ENCODE data around the gene NFKBIA. TPM values are rescaled to one million over a fixed set of nuclear protein-coding genes. Genes with fewer than 3 reads are reported as not detected.
"Not testable (repeated sequence)": the region's sequence is repeated elsewhere in the genome, so short reads cannot be mapped to it uniquely, and the experiment has no call there.

Gene NFKBIA
- total RNA-seq, 1 experiment from 2014 or later, result 64.3 TPM

GRCh38 chr14:35403114-35403602, 1.4 kb downstream of the NFKBIA start:
- Histone ChIP-seq H3K4me3 (ENCODE audit: insufficient read depth, low read depth, low read length) (peak overlapping the region; percentile 91), H3K36me3 (replicated peaks; ENCODE audit: control insufficient read depth, insufficient read depth, low read length) (peaks cover 18% of the 10 kb centered on the region)

DNA sequence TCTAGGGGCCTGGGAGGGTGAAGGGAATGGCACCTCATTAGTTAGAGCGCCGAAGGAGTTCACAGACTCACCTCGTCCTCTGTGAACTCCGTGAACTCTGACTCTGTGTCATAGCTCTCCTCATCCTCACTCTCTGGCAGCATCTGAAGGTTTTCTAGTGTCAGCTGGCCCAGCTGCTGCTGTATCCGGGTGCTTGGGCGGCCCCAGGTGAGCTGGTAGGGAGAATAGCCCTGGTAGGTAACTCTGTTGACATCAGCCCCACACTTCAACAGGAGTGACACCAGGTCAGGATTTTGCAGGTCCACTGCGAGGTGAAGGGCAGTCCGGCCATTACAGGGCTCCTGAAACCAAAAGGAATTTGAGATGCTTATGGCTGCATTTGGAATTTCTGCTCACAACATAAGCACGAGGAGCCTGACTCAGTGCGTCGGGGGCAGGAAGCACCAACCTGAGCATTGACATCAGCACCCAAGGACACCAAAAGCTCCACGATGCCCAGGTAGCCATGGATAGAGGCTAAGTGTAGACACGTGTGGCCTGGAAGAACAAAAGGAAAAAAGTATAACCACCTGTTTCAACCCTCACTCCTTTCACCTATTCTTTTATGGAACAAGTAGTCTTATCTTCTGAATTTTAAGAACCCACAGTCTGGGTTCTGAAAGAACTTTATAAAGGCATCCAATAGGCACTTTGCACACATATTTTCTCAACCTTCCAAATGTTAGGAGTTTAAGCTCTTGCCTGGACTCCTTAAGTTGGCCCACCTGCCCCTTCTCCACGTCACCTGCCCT, 2.0 kb downstream of the NFKBIA start:
- DNase-seq, result no peak
- H3K27me3 ChIP-seq (ENCODE audit: control insufficient read depth, insufficient read depth, low read length), result no peaks in the 10 kb centered on the region; the same call in 1 of the 2 replicates
- peaks cover 18% of the 10 kb centered on the region for H3K36me3 ChIP-seq (replicated peaks; ENCODE audit: control insufficient read depth, insufficient read depth, low read length)
- H3K4me3 ChIP-seq (ENCODE audit: insufficient read depth, low read depth, low read length), result peak overlapping the region; percentile 91; the same call in 1 of the 2 replicates

More at GRCh38 chr14:35403114-35403602, 1.4 kb downstream of the NFKBIA start:
- no peaks in the 10 kb centered on the region; the same call in 1 of the 2 replicates for H3K27me3 ChIP-seq (ENCODE audit: control insufficient read depth, insufficient read depth, low read length)
- DNase-seq, result no peak

GRCh38 chr14:35401422-35402265, 2.9 kb downstream of the NFKBIA start:
- H3K27me3 ChIP-seq (ENCODE audit: control insufficient read depth, insufficient read depth, low read length), result no peaks in the 10 kb centered on the region; the same call in 1 of the 2 replicates
- H3K36me3 ChIP-seq (replicated peaks; ENCODE audit: control insufficient read depth, insufficient read depth, low read length), result peaks cover 18% of the 10 kb centered on the region
- no peak overlapping the region; the same call in 1 of the 2 replicates for H3K4me3 ChIP-seq (ENCODE audit: insufficient read depth, low read depth, low read length)
- no peak for DNase-seq

DNA sequence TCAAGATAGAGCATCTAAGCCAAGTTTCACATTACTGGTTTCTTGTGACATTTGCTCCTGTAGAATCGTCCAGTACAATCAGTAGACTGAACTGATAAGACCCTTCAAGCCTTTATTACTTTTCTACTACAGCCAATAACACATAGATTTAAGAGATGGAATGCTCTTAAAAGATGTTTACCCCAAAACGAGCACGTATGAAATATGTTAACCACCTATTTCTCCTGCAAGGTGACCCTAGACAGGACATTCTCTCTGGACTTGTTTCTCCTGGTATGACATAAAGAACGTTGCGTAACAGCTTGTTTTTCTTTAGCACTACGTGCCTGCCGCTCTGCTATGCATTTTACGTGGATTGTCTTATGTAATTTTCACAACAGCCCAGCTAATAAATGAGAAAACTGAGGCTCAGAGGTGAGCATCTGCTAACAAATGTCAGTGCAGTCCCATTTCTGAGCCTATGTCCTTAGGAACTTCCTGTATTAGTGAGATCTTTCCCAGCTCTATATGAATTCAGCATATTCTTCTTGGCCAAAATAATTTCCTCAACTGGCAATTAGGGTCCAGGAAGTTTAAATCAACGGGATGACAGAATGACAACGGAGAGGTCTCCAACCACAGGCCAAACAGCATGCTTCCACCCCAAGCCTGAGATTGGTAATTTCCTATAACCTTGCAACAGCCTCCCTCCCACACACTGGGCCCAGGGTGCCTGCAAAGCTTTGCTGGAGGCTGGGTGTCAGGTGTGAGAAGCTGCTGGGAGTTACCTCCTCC, 3.7 kb downstream of the NFKBIA start:
- H3K27me3 ChIP-seq (ENCODE audit: control insufficient read depth, insufficient read depth, low read length), result no peaks in the 10 kb centered on the region; the same call in 1 of the 2 replicates
- H3K4me3 ChIP-seq (ENCODE audit: insufficient read depth, low read depth, low read length), result no peak overlapping the region
- H3K36me3 ChIP-seq (replicated peaks; ENCODE audit: control insufficient read depth, insufficient read depth, low read length), result peaks cover 18% of the 10 kb centered on the region
- DNase-seq, result no peak

- no peak for DNase-seq
Observed at GRCh38 chr14:35399083-35399937, 5.2 kb downstream of the NFKBIA start.

GRCh38 chr14:35398071-35398584, 6.4 kb downstream of the NFKBIA start:
- Histone ChIP-seq H3K4me3 (ENCODE audit: insufficient read depth, low read depth, low read length) (no peak overlapping the region), H3K27me3 (ENCODE audit: control insufficient read depth, insufficient read depth, low read length) (no peaks in the 10 kb centered on the region), H3K36me3 (replicated peaks; ENCODE audit: control insufficient read depth, insufficient read depth, low read length) (peaks cover 15% of the 10 kb centered on the region)
- DNase-seq, result peak; percentile 55

More at GRCh38 chr14:35399083-35399937, 5.2 kb downstream of the NFKBIA start:
- no peaks in the 10 kb centered on the region for H3K27me3 ChIP-seq (ENCODE audit: control insufficient read depth, insufficient read depth, low read length)
- H3K36me3 ChIP-seq (replicated peaks; ENCODE audit: control insufficient read depth, insufficient read depth, low read length), result peaks cover 18% of the 10 kb centered on the region
- H3K4me3 ChIP-seq (ENCODE audit: insufficient read depth, low read depth, low read length), result no peak overlapping the region

- DNase-seq; H3K36me3 ChIP-seq (replicated peaks; ENCODE audit: control insufficient read depth, insufficient read depth, low read length); H3K27me3 ChIP-seq (ENCODE audit: control insufficient read depth, insufficient read depth, low read length); H3K4me3 ChIP-seq (ENCODE audit: insufficient read depth, low read depth, low read length): not testable (repeated sequence)
Observed at GRCh38 chr14:35396610-35397009, 7.9 kb downstream of the NFKBIA start.

GRCh38 chr14:35395283-35395682, 9.3 kb downstream of the NFKBIA start:
- DNase-seq, result no peak
- no peak overlapping the region for H3K4me3 ChIP-seq (ENCODE audit: insufficient read depth, low read depth, low read length)
- H3K36me3 ChIP-seq (replicated peaks; ENCODE audit: control insufficient read depth, insufficient read depth, low read length), result no peaks in the 10 kb centered on the region
- H3K27me3 ChIP-seq (ENCODE audit: control insufficient read depth, insufficient read depth, low read length), result no peaks in the 10 kb centered on the region

- no peak overlapping the region for H3K4me3 ChIP-seq (ENCODE audit: insufficient read depth, low read depth, low read length)
- no peaks in the 10 kb centered on the region for H3K36me3 ChIP-seq (replicated peaks; ENCODE audit: control insufficient read depth, insufficient read depth, low read length)
- no peak for DNase-seq
- no peaks in the 10 kb centered on the region for H3K27me3 ChIP-seq (ENCODE audit: control insufficient read depth, insufficient read depth, low read length)
Observed at GRCh38 chr14:35394326-35395013, 10.1 kb downstream of the NFKBIA start.

DNA sequence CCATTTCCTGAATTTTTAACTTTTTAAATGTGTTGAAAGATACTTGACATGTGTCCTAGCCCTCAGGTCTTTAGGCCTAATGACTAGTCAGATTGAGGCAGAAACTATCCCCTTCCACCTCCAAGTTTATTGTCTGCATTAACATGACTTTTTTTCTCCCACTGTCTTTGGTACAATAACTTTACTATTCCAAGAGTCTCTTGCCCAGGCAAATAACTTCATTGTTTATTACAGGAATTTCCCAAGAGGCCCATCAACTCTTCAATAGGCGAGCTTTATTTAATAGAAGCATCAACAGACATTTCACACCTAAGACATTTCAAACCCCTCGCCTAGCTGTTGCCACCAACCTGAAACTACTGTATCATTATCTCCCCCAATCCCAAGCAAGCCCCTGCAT, 10.7 kb downstream of the NFKBIA start:
- H3K36me3 ChIP-seq (replicated peaks; ENCODE audit: control insufficient read depth, insufficient read depth, low read length), result no peaks in the 10 kb centered on the region
- DNase-seq, result no peak
- H3K27me3 ChIP-seq (ENCODE audit: control insufficient read depth, insufficient read depth, low read length), result no peaks in the 10 kb centered on the region
- H3K4me3 ChIP-seq (ENCODE audit: insufficient read depth, low read depth, low read length), result no peak overlapping the region

DNA sequence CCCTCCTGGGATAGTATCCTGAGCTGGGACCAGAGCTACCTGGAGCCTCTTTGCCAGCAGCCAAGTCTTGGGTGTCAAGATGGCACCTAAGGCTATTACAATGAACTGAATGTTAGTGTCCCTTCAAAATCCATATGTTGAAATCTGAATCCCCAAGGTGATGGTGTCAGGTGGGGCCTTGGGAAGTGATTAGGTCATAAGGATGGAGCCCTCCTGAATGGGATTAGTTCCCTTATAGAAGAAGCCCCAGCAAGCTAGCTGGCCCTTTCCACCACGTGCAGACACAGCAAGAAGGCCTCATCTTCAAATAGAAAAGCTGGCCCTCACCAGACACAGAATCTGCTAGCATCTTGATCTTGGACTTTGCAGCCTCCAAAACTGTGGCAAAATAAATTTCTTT, 12.4 kb downstream of the NFKBIA start:
- no peak for DNase-seq
- H3K36me3 ChIP-seq (replicated peaks; ENCODE audit: control insufficient read depth, insufficient read depth, low read length), result no peaks in the 10 kb centered on the region
- H3K27me3 ChIP-seq (ENCODE audit: control insufficient read depth, insufficient read depth, low read length), result no peaks in the 10 kb centered on the region
- no peak overlapping the region for H3K4me3 ChIP-seq (ENCODE audit: insufficient read depth, low read depth, low read length)

- H3K4me3 ChIP-seq (ENCODE audit: insufficient read depth, low read depth, low read length), result no peak overlapping the region
- no peak for DNase-seq
- H3K36me3 ChIP-seq (replicated peaks; ENCODE audit: control insufficient read depth, insufficient read depth, low read length), result no peaks in the 10 kb centered on the region
- H3K27me3 ChIP-seq (ENCODE audit: control insufficient read depth, insufficient read depth, low read length), result no peaks in the 10 kb centered on the region
Observed at GRCh38 chr14:35391388-35391710, 13.2 kb downstream of the NFKBIA start.

Measured in H7 (cell line).